ENCODE measurements around the gene PTCD3.

PTCD3 gene

GRCh38 chr2:86105969-86106945 is at the start of gene PTCD3:
Gene PTCD3, plus strand, starts transcription at chr2:86106235. Its CDS starts 13 bp downstream, at chr2:86106248.
- H3K27ac ChIP-seq: peak within 1 kb of the TSS; percentile 42 to 72
- H3K4me3 ChIP-seq: peak within 1 kb of the TSS; percentile 87
- DNase-seq (ENCODE audit: low spot score): peak; percentile 95
- no peak for TF ChIP-seq CTCF (IDR thresholded peaks at IDR 0.05)

GRCh38 chr2:86056590-86057331 is 49.3 kb upstream of the PTCD3 start:
- DNase-seq (ENCODE audit: low spot score): no peak
- Histone ChIP-seq H3K4me3 (no peak overlapping the region), H3K27ac (no peak overlapping the region)
- TF ChIP-seq CTCF (IDR thresholded peaks at IDR 0.05): no peak

- H3K27ac ChIP-seq: peak overlapping the region; percentile 9 to 54
- TF ChIP-seq CTCF (IDR thresholded peaks at IDR 0.05): no peak
- no peak overlapping the region for H3K4me3 ChIP-seq
- DNase-seq (ENCODE audit: low spot score): no peak
Measured at GRCh38 chr2:86062043-86062442, 44.0 kb upstream of the PTCD3 start.

GRCh38 chr2:86064006-86064405 is 42.0 kb upstream of the PTCD3 start:
- no peak for DNase-seq (ENCODE audit: low spot score)
- peak overlapping the region in 1 of 2 donors; percentile 22 for H3K27ac ChIP-seq
- no peak overlapping the region for H3K4me3 ChIP-seq
- TF ChIP-seq CTCF (IDR thresholded peaks at IDR 0.05): no peak

- no peak for DNase-seq (ENCODE audit: low spot score)
- no peak for TF ChIP-seq CTCF (IDR thresholded peaks at IDR 0.05)
- Histone ChIP-seq H3K27ac (peak overlapping the region in 1 of 2 donors; percentile 55), H3K4me3 (no peak overlapping the region)
Measured at GRCh38 chr2:86065512-86065911, 40.5 kb upstream of the PTCD3 start.

GRCh38 chr2:86066007-86066578 is 39.9 kb upstream of the PTCD3 start:
- DNase-seq (ENCODE audit: low spot score): no peak
- Histone ChIP-seq H3K27ac (peak overlapping the region in 1 of 2 donors; percentile 55), H3K4me3 (no peak overlapping the region)
- TF ChIP-seq CTCF (IDR thresholded peaks at IDR 0.05): no peak

Data from coronary artery (tissue), 2 donors.